Left renal cortex interstitium (tissue), 4 donors: ENCODE results near the gene TBC1D3L. TPM values are rescaled to one million over a fixed set of nuclear protein-coding genes. Genes with fewer than 3 reads are reported as not detected.
"Not testable (repeated sequence)": the region's sequence is repeated elsewhere in the genome, so short reads cannot be mapped to it uniquely, and the experiment has no call there.

ENCODE experiments used
- DNase-seq, 4 donors: peaks; one replicate each; pipeline ENCODE4 v3.0.0-alpha.2; 2013; ENCODE audit warnings: low read depth in 4 of 4, low spot score in 2 of 4, missing footprints in 1 of 4
- polyA plus RNA-seq, 4 donors: library from polyadenylated mRNA; unstranded; fragments of 120-200 nt; gene quantifications; one replicate each; pipeline ENCODE4 v1.2.1, GENCODE V29; 2013; ENCODE audit not compliant: insufficient read length in 4 of 4

TBC1D3L gene
- 10 to 100 TPM in 3 of 4 donors, 1 to 10 TPM in 1; 9.9 to 40.0 (median 21.1) TPM for polyA plus RNA-seq

DNA sequence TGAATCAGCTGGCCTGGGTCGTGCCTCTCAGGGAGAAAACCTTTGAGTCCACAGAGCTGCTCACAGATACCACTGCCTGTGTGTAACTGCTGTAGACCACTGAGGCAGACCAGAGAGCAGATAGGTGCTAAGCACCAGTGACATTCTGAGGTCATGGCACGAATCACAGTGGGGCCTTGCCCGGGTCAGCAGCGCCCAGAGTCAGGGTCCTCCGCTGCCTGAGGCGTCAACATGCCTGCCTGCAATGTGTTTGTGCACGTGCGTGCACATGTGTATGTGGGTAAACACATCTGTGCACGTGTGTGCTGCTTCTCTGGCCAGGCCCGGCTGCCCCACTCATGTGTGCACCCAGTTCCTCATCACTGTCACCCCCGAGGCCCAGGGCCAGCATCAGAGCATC lies at the start of gene TBC1D3L:
Gene TBC1D3L (minus strand): TSS at position 101 of the 400 bp plus-strand sequence. CDS start 1,540 bp downstream, outside the sequence.
- not testable (repeated sequence) for DNase-seq

DNA sequence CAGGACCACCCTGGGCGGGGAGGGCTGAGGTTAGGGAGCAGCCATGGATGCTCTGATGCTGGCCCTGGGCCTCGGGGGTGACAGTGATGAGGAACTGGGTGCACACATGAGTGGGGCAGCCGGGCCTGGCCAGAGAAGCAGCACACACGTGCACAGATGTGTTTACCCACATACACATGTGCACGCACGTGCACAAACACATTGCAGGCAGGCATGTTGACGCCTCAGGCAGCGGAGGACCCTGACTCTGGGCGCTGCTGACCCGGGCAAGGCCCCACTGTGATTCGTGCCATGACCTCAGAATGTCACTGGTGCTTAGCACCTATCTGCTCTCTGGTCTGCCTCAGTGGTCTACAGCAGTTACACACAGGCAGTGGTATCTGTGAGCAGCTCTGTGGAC lies 14.8 kb upstream of the TBC1D3L start, which contains the start of gene TBC1D3D:
Gene TBC1D3D (plus strand): TSS at position 301 of the 400 bp plus-strand sequence. CDS start 1,585 bp downstream, outside the sequence.
- DNase-seq = not testable (repeated sequence)

Other genes with a start within 250 kb of the TBC1D3L start
- 100 to 1,000 TPM; 100 to 128 (median 113) TPM for gene HNF1B, start 244.0 kb downstream of the TBC1D3L start, polyA plus RNA-seq
- gene TBC1D3K, start 64.6 kb downstream of the TBC1D3L start, polyA plus RNA-seq = 1 to 10 TPM in 1 of 4 donors, not detected in 3; 7.3 TPM
- 1 to 10 TPM in 1 of 4 donors, under 1 TPM in 3; 0.89 to 4.2 (median 0.93) TPM for gene TBC1D3D, start 14.9 kb upstream of the TBC1D3L start, polyA plus RNA-seq
- 1 to 10 TPM in 1 of 4 donors, under 1 TPM in 1, not detected in 2; 0.38 to 1.8 TPM for gene TBC1D3C, start 79.6 kb upstream of the TBC1D3L start, polyA plus RNA-seq
- under 1 TPM in 1 of 4 donors, not detected in 3; 0.16 TPM for gene TBC1D3E, start 138.9 kb upstream of the TBC1D3L start, polyA plus RNA-seq
- not detected for gene TBC1D3, start 203.5 kb upstream of the TBC1D3L start, polyA plus RNA-seq